B cell (primary cell): ENCODE results near the gene FBLN2. TPM values are rescaled to one million over a fixed set of nuclear protein-coding genes. Genes with fewer than 3 reads are reported as not detected.

ENCODE experiments used
- ATAC-seq: fragments of 200-7000 bp; cut with Tn5 transposase; one replicate; pipeline ENCODE4 v1.10.0; 2021; ENCODE audit warnings: low read depth, mild to moderate bottlenecking, moderate number of reproducible peaks, moderate library complexity
- CTCF ChIA-PET: fragments of 350-600 bp; sonication (Branson Sonifier 250); formaldehyde crosslinking; loops from one replicate; lab custom pipeline; 2021; ENCODE audit warnings: antibody characterized with exemption, inconsistent platforms; lab: Charles Lee
- POLR2A ChIA-PET: fragments of 350-600 bp; sonication (Branson Sonifier 250); formaldehyde crosslinking; loops from one replicate; lab custom pipeline; 2021; ENCODE audit warnings: antibody characterized with exemption; lab: Charles Lee
- DNase-seq: peaks from one replicate; pipeline ENCODE4 v3.0.0; 2013
- H2AFZ ChIP-seq: 2 replicates; pipeline ENCODE4 v1.6.1; 2012; ENCODE audit warnings: mild to moderate bottlenecking, low read depth, low read length; ENCODE audit not compliant: insufficient read depth, poor library complexity, severe bottlenecking
- H3K27ac ChIP-seq, 2 donors: 1 replicate in 1 of 2; 2 replicates in 1 of 2; pipeline ENCODE4 v1.5.1; 2012 to 2013; ENCODE audit warnings: low read length in 2 of 2, mild to moderate bottlenecking in 2 of 2, moderate library complexity in 1 of 2
- H3K27me3 ChIP-seq, 4 experiments: fragments of 200-600 bp in 1 of 4; sonication (generic) in 1 of 4; replicated peaks in 1 of 4; 1 replicate in 2 of 4; 2 replicates in 2 of 4; pipeline versions ENCODE4 v1.6.1 to v1.7.0; 2013 to 2016; ENCODE audit warnings: low read length in 3 of 4, mild to moderate bottlenecking in 2 of 4, mixed read lengths in 1 of 4, moderate library complexity in 1 of 4; ENCODE audit not compliant: insufficient read depth in 4 of 4, control insufficient read depth in 3 of 4; ENCODE audit errors: control extremely low read depth in 1 of 4
- H3K36me3 ChIP-seq, 2 experiments: replicated peaks in 1 of 2; 1 replicate in 1 of 2; 2 replicates in 1 of 2; pipeline versions ENCODE4 v1.6.1 to v1.7.1; 2013; ENCODE audit warnings: low read length in 1 of 2; ENCODE audit not compliant: insufficient read depth in 2 of 2, control insufficient read depth in 1 of 2; ENCODE audit errors: control extremely low read depth in 1 of 2, extremely low read depth in 1 of 2
- H3K4me1 ChIP-seq, 2 donors: fragments of 200-600 bp in 1 of 2; sonication (generic) in 1 of 2; 1 replicate in 1 of 2; 2 replicates in 1 of 2; pipeline versions ENCODE4 v1.5.1 to v1.6.1; 2013 to 2017; ENCODE audit warnings: low read length in 2 of 2; ENCODE audit not compliant: control insufficient read depth in 2 of 2, insufficient read depth in 2 of 2
- H3K4me2 ChIP-seq: replicated peaks from 2 replicates; pipeline ENCODE3; 2012; ENCODE audit warnings: mild to moderate bottlenecking, low read depth, low read length; ENCODE audit not compliant: poor library complexity, severe bottlenecking
- H3K4me3 ChIP-seq, 5 experiments: fragments of 200-600 bp in 1 of 5; sonication (generic) in 1 of 5; 1 replicate in 3 of 5; 2 replicates in 2 of 5; pipeline versions ENCODE4 v1.5.1 to v1.7.0; 2011 to 2016; ENCODE audit warnings: low read length in 4 of 5, mild to moderate bottlenecking in 4 of 5, low read depth in 2 of 5, control low read depth in 1 of 5, moderate library complexity in 1 of 5; ENCODE audit not compliant: insufficient read depth in 1 of 5; ENCODE audit errors: control extremely low read depth in 1 of 5, extremely low read depth in 1 of 5
- H3K79me2 ChIP-seq: fragments of 200-600 bp; sonication (generic); one replicate; pipeline ENCODE4 v1.6.0; 2016; ENCODE audit warnings: low read length; ENCODE audit not compliant: control insufficient read depth, insufficient read depth
- H3K9ac ChIP-seq: fragments of 200-600 bp; sonication (generic); 2 replicates; pipeline ENCODE4 v1.6.1; 2017; ENCODE audit warnings: mild to moderate bottlenecking, low read length, moderate library complexity
- H3K9me3 ChIP-seq, 3 donors: one replicate each; pipeline versions ENCODE4 v1.6.1 to v1.7.1; 2013; ENCODE audit warnings: low read length in 2 of 3; ENCODE audit not compliant: control insufficient read depth in 2 of 3, insufficient read depth in 1 of 3; ENCODE audit errors: control extremely low read depth in 1 of 3
- H4K20me1 ChIP-seq: 2 replicates; pipeline ENCODE4 v1.6.0; 2012; ENCODE audit warnings: mild to moderate bottlenecking, low read length; ENCODE audit not compliant: insufficient read depth, control insufficient read depth, poor library complexity, severe bottlenecking
- H3K27ac Mint-ChIP-seq: one replicate; pipeline ENCODE4 v1.8.0; 2021; ENCODE audit warnings: mixed read lengths
- H3K27me3 Mint-ChIP-seq: one replicate; pipeline ENCODE4 v1.8.0; 2021; ENCODE audit warnings: mixed read lengths
- H3K4me1 Mint-ChIP-seq: one replicate; pipeline ENCODE4 v1.8.0; 2021; ENCODE audit warnings: mixed read lengths
- H3K4me3 Mint-ChIP-seq: one replicate; pipeline ENCODE4 v1.8.0; 2021; ENCODE audit warnings: mixed read lengths
- H3K9me3 Mint-ChIP-seq: one replicate; pipeline ENCODE4 v1.8.0; 2022; ENCODE audit warnings: mixed read lengths; ENCODE audit not compliant: insufficient read depth
- CTCF ChIP-seq: fragments of 200-600 bp; IDR thresholded peaks from one replicate; pipeline ENCODE4 v1.8.0; 2022; ENCODE audit warnings: antibody characterized with exemption, mild to moderate bottlenecking
- EZH2 ChIP-seq: IDR thresholded peaks from 2 replicates; pipeline ENCODE4 v1.6.1; 2012; ENCODE audit warnings: borderline replicate concordance, low read depth, mild to moderate bottlenecking, moderate library complexity, low read length; ENCODE audit not compliant: insufficient read depth, poor library complexity, severe bottlenecking
- WGBS: methylation state at CpG from one replicate; pipeline ENCODE4 v1.1.5; 2013; ENCODE audit warnings: missing lambda C conversion rate; ENCODE audit not compliant: insufficient coverage; 5-methylcytosine and 5-hydroxymethylcytosine counted together
- intact Hi-C: fragments of 100-400 bp; cut with micrococcal nuclease; formaldehyde crosslinking; loops from one replicate; pipeline ENCODE4 v1.10.0; 2022
- polyA plus RNA-seq: library from polyadenylated mRNA; depleted of rRNA; stranded (reverse); fragments of >200 nt; gene quantifications from 2 replicates; pipeline ENCODE4 v1.2.3, GENCODE V29; 2012
- total RNA-seq, 2 donors: library from RNA; stranded (reverse); fragments of 120-200 nt in 1 of 2; gene quantifications; 1 replicate in 1 of 2; 2 replicates in 1 of 2; pipeline versions ENCODE4 v1.2.3 to v1.2.4, GENCODE V29; 2013 to 2022

Gene FBLN2
- total and polyA plus RNA-seq, 2 donors (not counting 1 experiment from before 2014, with no cell fraction given), result 3.6 to 8.2 TPM

DNA sequence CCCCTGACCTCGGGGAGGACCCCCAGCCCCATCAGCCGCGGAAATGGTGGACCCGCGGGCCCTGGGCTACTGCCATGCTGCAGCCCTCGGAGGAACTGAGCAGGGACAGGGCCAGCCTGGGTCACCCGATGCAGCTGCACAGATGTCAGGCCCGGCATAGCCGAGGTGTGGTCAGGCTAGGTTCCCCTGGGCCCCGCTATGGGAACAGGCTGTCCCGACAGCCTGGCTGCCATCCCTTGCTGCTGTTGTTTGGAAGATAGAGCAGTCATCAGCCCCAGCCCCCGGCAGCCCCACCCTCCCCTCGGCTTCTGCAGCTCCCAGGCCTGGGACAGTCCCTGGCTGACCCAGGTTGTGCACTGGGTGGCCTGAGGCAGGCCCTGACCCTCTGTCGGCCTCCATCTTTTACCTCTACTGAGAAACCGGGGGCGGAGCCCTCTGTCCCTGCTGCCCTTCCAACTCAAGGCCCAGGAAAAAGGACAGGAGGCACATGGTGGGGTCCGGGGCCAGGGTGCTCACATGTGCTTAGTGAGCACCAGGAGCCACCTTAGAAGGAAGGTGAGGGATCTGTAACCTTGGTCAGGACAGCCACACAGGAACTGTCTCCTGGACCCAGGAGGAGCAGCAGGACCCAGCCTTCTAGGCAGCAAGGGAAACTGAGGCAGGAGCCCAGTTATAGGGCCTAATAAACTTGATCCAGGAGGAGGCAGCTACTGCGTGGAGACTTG lies 31.5 kb upstream of the FBLN2 start:
- H2AFZ ChIP-seq, result no peak overlapping the region
- TF ChIP-seq CTCF, result no peak
- TF ChIP-seq EZH2, result no peak
- H3K4me1 ChIP-seq, result no peaks in the 10 kb centered on the region
- peaks cover 2% of the 10 kb centered on the region for H3K9me3 Mint-ChIP-seq
- H3K27me3 ChIP-seq, result no peaks in the 10 kb centered on the region
- POLR2A ChIA-PET, result no interaction called here
- H3K27ac ChIP-seq, result no peak overlapping the region
- H3K4me2 ChIP-seq, result no peak overlapping the region
- H4K20me1 ChIP-seq, result no peaks in the 10 kb centered on the region
- H3K79me2 ChIP-seq, result no peaks in the 10 kb centered on the region
- no peaks in the 10 kb centered on the region for H3K4me1 Mint-ChIP-seq
- H3K4me3 Mint-ChIP-seq, result no peak overlapping the region
- no peak overlapping the region for H3K9ac ChIP-seq
- CTCF ChIA-PET, result no interaction called here
- no peak overlapping the region for H3K27ac Mint-ChIP-seq
- H3K4me3 ChIP-seq, result no peak overlapping the region
- 79% methylated on average over 18 of the region's 18 CpGs for whole genome bisulfite sequencing
- peaks cover 5% of the 10 kb centered on the region for H3K27me3 Mint-ChIP-seq
- H3K36me3 ChIP-seq, result no peaks in the 10 kb centered on the region
- DNase-seq (no peak), ATAC-seq (no peak)
- H3K9me3 ChIP-seq, result peaks cover 0 to 8% (median 0%) of the 10 kb centered on the region in 3 donors
- intact Hi-C loops, result no loop called here

- Histone ChIP-seq H3K27me3 (no peaks in the 10 kb centered on the region), H2AFZ (no peak overlapping the region), H4K20me1 (no peaks in the 10 kb centered on the region), H3K9ac (no peak overlapping the region), H3K4me2 (no peak overlapping the region), H3K4me3 (no peak overlapping the region), H3K9me3 (peaks cover 0 to 16% (median 0%) of the 10 kb centered on the region in 3 donors), H3K27ac (no peak overlapping the region), H3K79me2 (no peaks in the 10 kb centered on the region), H3K4me1 (no peaks in the 10 kb centered on the region), H3K36me3 (no peaks in the 10 kb centered on the region)
- H3K9me3 Mint-ChIP-seq, result peaks cover 2% of the 10 kb centered on the region
- DNase-seq, result no peak
- H3K27ac Mint-ChIP-seq, result no peak overlapping the region
- H3K4me1 Mint-ChIP-seq, result no peaks in the 10 kb centered on the region
- H3K4me3 Mint-ChIP-seq, result no peak overlapping the region
- POLR2A ChIA-PET, result no interaction called here
- intact Hi-C loops, result no loop called here
- CTCF ChIA-PET, result no interaction called here
- no peak for ATAC-seq
- peaks cover 5% of the 10 kb centered on the region for H3K27me3 Mint-ChIP-seq
- WGBS, result 94% methylated on average over 14 of the region's 15 CpGs
- TF ChIP-seq CTCF (no peak), EZH2 (no peak)
Measured at GRCh38 chr3:13518516-13518953, 30.4 kb upstream of the FBLN2 start.
